Neural cell (in vitro differentiated cells): ENCODE results near the gene COL18A1. TPM values are rescaled to one million over a fixed set of nuclear protein-coding genes. Genes with fewer than 3 reads are reported as not detected.

ENCODE experiments used
- H2AFZ ChIP-seq: fragments of 200-600, 300-800 bp; sonication (generic), shearing (Covaris generic); 2 replicates; pipeline ENCODE4 v1.6.0; 2014; ENCODE audit warnings: low read depth, mild to moderate bottlenecking, antibody characterized with exemption, low read length, moderate library complexity
- H3F3A ChIP-seq: fragments of 200-600 bp; shearing (Covaris generic); 2 replicates; pipeline ENCODE4 v1.6.1; 2016; ENCODE audit warnings: mild to moderate bottlenecking, moderate library complexity, mixed read lengths, antibody characterized with exemption, low read length; ENCODE audit not compliant: insufficient read depth, poor library complexity, severe bottlenecking
- H3K27ac ChIP-seq: fragments of 200-600, 300-800 bp; sonication (generic), shearing (Covaris generic); 2 replicates; pipeline ENCODE4 v1.5.1; 2014; ENCODE audit warnings: mild to moderate bottlenecking, low read length, moderate library complexity
- H3K27me3 ChIP-seq: fragments of 300-800, 200-600 bp; sonication (generic), shearing (Covaris generic); 2 replicates; pipeline ENCODE4 v1.6.0; 2014; ENCODE audit warnings: mild to moderate bottlenecking, low read depth, low read length, moderate library complexity; ENCODE audit not compliant: insufficient read depth
- H3K36me3 ChIP-seq: fragments of 300-800, 200-600 bp; sonication (generic), shearing (Covaris generic); 2 replicates; pipeline ENCODE4 v1.5.1; 2014; ENCODE audit warnings: mild to moderate bottlenecking, antibody characterized with exemption, low read length, moderate library complexity; ENCODE audit not compliant: insufficient read depth
- H3K4me2 ChIP-seq: fragments of 300-800, 200-600 bp; sonication (generic), shearing (Covaris generic); 2 replicates; pipeline ENCODE4 v1.6.0; 2014; ENCODE audit warnings: mild to moderate bottlenecking, low read length
- H3K4me3 ChIP-seq: fragments of 300-800, 200-600 bp; sonication (generic), shearing (Covaris generic); 2 replicates; pipeline ENCODE4 v1.5.1; 2014; ENCODE audit warnings: mild to moderate bottlenecking, low read length, moderate library complexity
- H3K79me2 ChIP-seq: fragments of 200-600 bp; shearing (Covaris generic); replicated peaks from 2 replicates; pipeline ENCODE4 v1.6.0; 2014; ENCODE audit warnings: mild to moderate bottlenecking, low read length, moderate library complexity; ENCODE audit not compliant: insufficient read depth
- H3K9ac ChIP-seq: fragments of 300-800, 200-600 bp; sonication (generic), shearing (Covaris generic); 2 replicates; pipeline ENCODE4 v1.6.1; 2016; ENCODE audit warnings: mild to moderate bottlenecking, low read length, mixed read lengths
- H3K9me2 ChIP-seq: fragments of 200-600 bp; shearing (Covaris generic); 2 replicates; pipeline ENCODE4 v1.6.1; 2016; ENCODE audit warnings: mild to moderate bottlenecking, low read length, mixed read lengths; ENCODE audit not compliant: insufficient read depth
- H3K9me3 ChIP-seq: fragments of 200-600, 300-800 bp; sonication (generic), shearing (Covaris generic); 2 replicates; pipeline ENCODE4 v1.6.1; 2016; ENCODE audit warnings: mild to moderate bottlenecking, mixed run types, low read length, moderate library complexity, mixed read lengths
- H4K20me1 ChIP-seq: fragments of 200-600 bp; shearing (Covaris generic); 2 replicates; pipeline ENCODE4 v1.6.1; 2016; ENCODE audit warnings: mild to moderate bottlenecking, mixed run types; ENCODE audit not compliant: insufficient read depth
- EP300 ChIP-seq: fragments of 450-650 bp; conservative IDR thresholded peaks from 2 replicates; pipeline ENCODE4 v1.6.1; 2014; ENCODE audit warnings: antibody characterized with exemption, mild to moderate bottlenecking, moderate library complexity; ENCODE audit not compliant: poor library complexity, severe bottlenecking
- EZH2 ChIP-seq: fragments of 200-600, 300-800 bp; shearing (Covaris generic), sonication (generic); IDR thresholded peaks from 2 replicates; pipeline ENCODE4 v1.6.1; 2014; ENCODE audit warnings: antibody characterized with exemption, low read length, borderline replicate concordance, mild to moderate bottlenecking; ENCODE audit not compliant: insufficient read depth, poor library complexity, severe bottlenecking
- MXI1 ChIP-seq: fragments of 450-650 bp; conservative IDR thresholded peaks from 2 replicates; pipeline ENCODE4 v1.6.1; 2014; ENCODE audit warnings: antibody characterized with exemption, mild to moderate bottlenecking; ENCODE audit not compliant: poor library complexity, severe bottlenecking
- POLR2AphosphoS5 ChIP-seq: IDR thresholded peaks from 2 replicates; pipeline ENCODE4 v1.6.1; 2012
- RAD21 ChIP-seq: fragments of 450-650 bp; conservative IDR thresholded peaks from 2 replicates; pipeline ENCODE4 v1.6.1; 2014; ENCODE audit warnings: antibody characterized with exemption, mild to moderate bottlenecking, moderate library complexity
- SMC3 ChIP-seq: fragments of 450-650 bp; conservative IDR thresholded peaks from 2 replicates; pipeline ENCODE4 v1.6.1; 2014; ENCODE audit warnings: antibody characterized with exemption, mild to moderate bottlenecking, moderate library complexity; ENCODE audit not compliant: poor library complexity
- TAF1 ChIP-seq: IDR thresholded peaks from 2 replicates; pipeline ENCODE4 v1.6.1; 2012; ENCODE audit warnings: low read depth
- polyA plus RNA-seq: library from polyadenylated mRNA; depleted of rRNA; stranded (reverse); fragments of >200 nt; gene quantifications from 2 replicates; pipeline ENCODE4 v1.2.3, GENCODE V29; 2014
- TF ChIP-seq, protein P1 (sequence below): fragments of 450-650 bp; IDR thresholded peaks from 2 replicates; pipeline ENCODE4 v1.5.1; 2014; ENCODE audit warnings: antibody characterized with exemption, mild to moderate bottlenecking, moderate library complexity; ENCODE audit not compliant: poor library complexity, severe bottlenecking
- TF ChIP-seq, protein P2 (sequence below): IDR thresholded peaks from 2 replicates; pipeline ENCODE4 v1.6.1; 2012; ENCODE audit warnings: borderline replicate concordance

The COL18A1 gene
- polyA plus RNA-seq, 1 donor from 2014 or later: 2.5 TPM

DNA sequence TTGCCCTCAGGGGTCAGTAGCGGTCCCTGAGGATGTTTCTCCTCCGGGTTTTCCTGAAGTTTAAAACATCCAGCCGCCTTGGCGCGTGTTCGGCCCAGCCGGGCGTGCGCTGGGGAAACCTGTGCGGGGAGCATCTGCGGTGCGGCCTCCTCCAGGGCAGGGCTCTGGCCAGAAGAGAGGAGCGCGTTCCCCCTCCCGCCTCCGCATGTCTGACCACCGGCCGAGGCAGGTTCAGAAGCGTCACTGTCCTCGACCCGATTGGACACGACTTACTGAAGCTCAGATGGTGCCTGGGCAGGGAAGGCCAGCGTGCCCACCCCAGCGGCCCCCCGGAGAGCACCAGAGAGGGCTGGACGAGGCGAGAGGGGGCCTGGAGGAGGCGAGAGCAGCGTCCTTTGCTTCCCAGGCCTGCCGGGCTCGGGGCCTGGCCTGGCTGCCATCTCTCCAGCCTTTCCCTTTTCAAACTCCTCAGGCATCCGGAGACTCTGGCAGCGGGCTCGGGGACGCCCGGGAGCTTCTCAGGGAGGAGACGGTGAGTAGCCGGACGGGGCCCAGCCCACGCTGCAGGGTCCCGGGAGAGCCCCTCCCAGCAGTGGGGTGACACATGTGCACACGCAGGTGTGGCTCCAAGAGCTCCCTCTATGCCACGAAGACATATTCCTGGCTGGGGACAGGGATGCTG lies 70.2 kb downstream of the COL18A1 start:
- H3K4me2 ChIP-seq: no peak overlapping the region
- no peaks in the 10 kb centered on the region for H3K79me2 ChIP-seq
- no peaks in the 10 kb centered on the region for H3F3A ChIP-seq
- no peak overlapping the region for H3K9ac ChIP-seq
- no peaks in the 10 kb centered on the region for H4K20me1 ChIP-seq
- H3K27ac ChIP-seq: no peak overlapping the region
- no peaks in the 10 kb centered on the region for H3K36me3 ChIP-seq
- H3K27me3 ChIP-seq: no peaks in the 10 kb centered on the region
- no peaks in the 10 kb centered on the region for H3K9me2 ChIP-seq
- no peaks in the 10 kb centered on the region for H3K9me3 ChIP-seq
- H3K4me3 ChIP-seq: no peak overlapping the region
- no peak for TF ChIP-seq MXI1
- no peak for TF ChIP-seq POLR2AphosphoS5
- no peak for TF ChIP-seq RAD21
- TF ChIP-seq EP300: no peak
- no peak for TF ChIP-seq EZH2
- TF ChIP-seq, protein P1, sequence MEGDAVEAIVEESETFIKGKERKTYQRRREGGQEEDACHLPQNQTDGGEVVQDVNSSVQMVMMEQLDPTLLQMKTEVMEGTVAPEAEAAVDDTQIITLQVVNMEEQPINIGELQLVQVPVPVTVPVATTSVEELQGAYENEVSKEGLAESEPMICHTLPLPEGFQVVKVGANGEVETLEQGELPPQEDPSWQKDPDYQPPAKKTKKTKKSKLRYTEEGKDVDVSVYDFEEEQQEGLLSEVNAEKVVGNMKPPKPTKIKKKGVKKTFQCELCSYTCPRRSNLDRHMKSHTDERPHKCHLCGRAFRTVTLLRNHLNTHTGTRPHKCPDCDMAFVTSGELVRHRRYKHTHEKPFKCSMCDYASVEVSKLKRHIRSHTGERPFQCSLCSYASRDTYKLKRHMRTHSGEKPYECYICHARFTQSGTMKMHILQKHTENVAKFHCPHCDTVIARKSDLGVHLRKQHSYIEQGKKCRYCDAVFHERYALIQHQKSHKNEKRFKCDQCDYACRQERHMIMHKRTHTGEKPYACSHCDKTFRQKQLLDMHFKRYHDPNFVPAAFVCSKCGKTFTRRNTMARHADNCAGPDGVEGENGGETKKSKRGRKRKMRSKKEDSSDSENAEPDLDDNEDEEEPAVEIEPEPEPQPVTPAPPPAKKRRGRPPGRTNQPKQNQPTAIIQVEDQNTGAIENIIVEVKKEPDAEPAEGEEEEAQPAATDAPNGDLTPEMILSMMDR: no peak
- TF ChIP-seq, protein P2, sequence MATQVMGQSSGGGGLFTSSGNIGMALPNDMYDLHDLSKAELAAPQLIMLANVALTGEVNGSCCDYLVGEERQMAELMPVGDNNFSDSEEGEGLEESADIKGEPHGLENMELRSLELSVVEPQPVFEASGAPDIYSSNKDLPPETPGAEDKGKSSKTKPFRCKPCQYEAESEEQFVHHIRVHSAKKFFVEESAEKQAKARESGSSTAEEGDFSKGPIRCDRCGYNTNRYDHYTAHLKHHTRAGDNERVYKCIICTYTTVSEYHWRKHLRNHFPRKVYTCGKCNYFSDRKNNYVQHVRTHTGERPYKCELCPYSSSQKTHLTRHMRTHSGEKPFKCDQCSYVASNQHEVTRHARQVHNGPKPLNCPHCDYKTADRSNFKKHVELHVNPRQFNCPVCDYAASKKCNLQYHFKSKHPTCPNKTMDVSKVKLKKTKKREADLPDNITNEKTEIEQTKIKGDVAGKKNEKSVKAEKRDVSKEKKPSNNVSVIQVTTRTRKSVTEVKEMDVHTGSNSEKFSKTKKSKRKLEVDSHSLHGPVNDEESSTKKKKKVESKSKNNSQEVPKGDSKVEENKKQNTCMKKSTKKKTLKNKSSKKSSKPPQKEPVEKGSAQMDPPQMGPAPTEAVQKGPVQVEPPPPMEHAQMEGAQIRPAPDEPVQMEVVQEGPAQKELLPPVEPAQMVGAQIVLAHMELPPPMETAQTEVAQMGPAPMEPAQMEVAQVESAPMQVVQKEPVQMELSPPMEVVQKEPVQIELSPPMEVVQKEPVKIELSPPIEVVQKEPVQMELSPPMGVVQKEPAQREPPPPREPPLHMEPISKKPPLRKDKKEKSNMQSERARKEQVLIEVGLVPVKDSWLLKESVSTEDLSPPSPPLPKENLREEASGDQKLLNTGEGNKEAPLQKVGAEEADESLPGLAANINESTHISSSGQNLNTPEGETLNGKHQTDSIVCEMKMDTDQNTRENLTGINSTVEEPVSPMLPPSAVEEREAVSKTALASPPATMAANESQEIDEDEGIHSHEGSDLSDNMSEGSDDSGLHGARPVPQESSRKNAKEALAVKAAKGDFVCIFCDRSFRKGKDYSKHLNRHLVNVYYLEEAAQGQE: no peak
- no peak for TF ChIP-seq SMC3
- TF ChIP-seq TAF1: no peak
- no peak overlapping the region for H2AFZ ChIP-seq

DNA sequence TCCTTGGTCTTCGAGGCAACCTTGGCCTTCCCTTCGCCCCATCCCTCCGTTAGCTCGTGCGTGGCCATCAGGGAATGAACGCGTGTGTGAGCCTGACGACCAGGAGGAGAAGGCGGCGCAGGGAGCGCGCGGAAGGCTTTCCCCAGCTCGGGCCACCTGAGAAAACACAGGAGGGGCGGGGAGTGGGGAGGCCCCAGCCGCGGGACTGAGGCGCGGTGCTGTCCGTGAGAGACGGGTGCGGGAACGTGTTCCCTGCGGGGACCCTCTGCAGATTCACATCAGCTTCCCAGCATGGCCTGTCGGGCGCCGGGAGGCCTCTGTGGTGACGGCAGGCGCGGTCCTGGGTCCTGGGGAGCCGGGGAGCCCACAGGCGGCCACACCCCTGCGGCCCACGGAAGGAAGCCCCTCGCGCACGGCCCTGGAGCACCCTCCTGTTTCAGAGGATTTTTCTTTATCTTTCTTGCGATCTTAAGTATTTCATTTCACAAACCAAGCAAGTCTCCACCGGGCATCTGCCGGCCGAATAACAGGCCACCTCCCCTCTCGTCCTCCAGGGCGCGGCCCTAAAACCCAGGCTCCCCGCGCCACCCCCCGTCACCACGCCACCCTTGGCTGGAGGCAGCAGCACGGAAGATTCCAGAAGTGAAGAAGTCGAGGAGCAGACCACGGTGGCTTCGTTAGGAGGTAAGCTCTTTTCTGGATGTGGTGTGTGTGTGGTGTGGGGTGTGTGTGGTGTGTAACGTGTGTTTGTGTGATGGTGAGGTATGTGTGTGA lies 71.0 kb downstream of the COL18A1 start:
- Histone ChIP-seq H3K36me3 (no peaks in the 10 kb centered on the region), H3K27ac (no peak overlapping the region)

More for the DNA sequence above, 71.0 kb downstream of the COL18A1 start:
- Histone ChIP-seq H3K9me2 (no peaks in the 10 kb centered on the region), H3K4me2 (no peak overlapping the region), H3K4me3 (no peak overlapping the region), H3K79me2 (no peaks in the 10 kb centered on the region), H3F3A (no peaks in the 10 kb centered on the region), H3K9ac (no peak overlapping the region), H4K20me1 (no peaks in the 10 kb centered on the region), H3K27me3 (no peaks in the 10 kb centered on the region), H3K9me3 (no peaks in the 10 kb centered on the region), H2AFZ (no peak overlapping the region)
- TF ChIP-seq, protein P1: no peak
- TF ChIP-seq EZH2 (no peak), TAF1 (no peak), POLR2AphosphoS5 (no peak), RAD21 (no peak), EP300 (no peak), SMC3 (no peak), MXI1 (no peak)
- TF ChIP-seq, protein P2: no peak
